Lung (tissue), 12 donors: ENCODE results near the gene CCDC136. TPM values are rescaled to one million over a fixed set of nuclear protein-coding genes. Genes with fewer than 3 reads are reported as not detected.

Experiments
- ATAC-seq: fragments of 200-7000 bp; cut with Tn5 transposase; one replicate; pipeline ENCODE4 v1.9.1; 2020; ENCODE audit warnings: moderate number of reproducible peaks; ENCODE audit not compliant: insufficient read depth, low FRiP score
- DNase-seq, 3 donors: peaks; one replicate each; pipeline ENCODE4 v3.0.0-alpha.2; 2013 to 2017
- H3K27ac ChIP-seq, 2 donors: one replicate each; pipeline ENCODE4 v1.5.1; 2013; ENCODE audit warnings: mild to moderate bottlenecking in 2 of 2, moderate library complexity in 2 of 2, control low read depth in 1 of 2, inconsistent platforms in 1 of 2, low read depth in 1 of 2, low read length in 1 of 2
- H3K27me3 ChIP-seq, 3 donors: one replicate each; pipeline ENCODE4 v1.5.1; 2013; ENCODE audit warnings: low read length in 2 of 3; ENCODE audit not compliant: control insufficient read depth in 3 of 3, insufficient read depth in 3 of 3
- H3K36me3 ChIP-seq, 4 donors: one replicate each; pipeline ENCODE4 v1.5.1; 2013; ENCODE audit warnings: low read length in 4 of 4, mild to moderate bottlenecking in 1 of 4, moderate library complexity in 1 of 4; ENCODE audit not compliant: control insufficient read depth in 4 of 4, insufficient read depth in 4 of 4
- H3K4me1 ChIP-seq, 5 donors: one replicate each; pipeline ENCODE4 v1.5.1; 2013; ENCODE audit warnings: low read length in 5 of 5, mild to moderate bottlenecking in 2 of 5, moderate library complexity in 1 of 5; ENCODE audit not compliant: control insufficient read depth in 5 of 5, insufficient read depth in 5 of 5
- H3K4me3 ChIP-seq: one replicate; pipeline ENCODE4 v1.5.1; 2013; ENCODE audit warnings: mild to moderate bottlenecking, control low read depth, moderate library complexity
- H3K9ac ChIP-seq, 2 donors: one replicate each; pipeline ENCODE4 v1.5.1; 2013; ENCODE audit warnings: low read length in 2 of 2, control low read depth in 1 of 2; ENCODE audit not compliant: insufficient read depth in 1 of 2
- H3K9me3 ChIP-seq, 4 donors: one replicate each; pipeline ENCODE4 v1.5.1; 2013; ENCODE audit warnings: low read length in 3 of 4, mild to moderate bottlenecking in 1 of 4, moderate library complexity in 1 of 4; ENCODE audit not compliant: control insufficient read depth in 4 of 4, insufficient read depth in 3 of 4
- WGBS, 2 donors: extraction: QIAGEN DNeasy Blood & Tissue Kit; methylation state at CpG; one replicate each; pipeline ENCODE4 v1.1.7; 2013; 5-methylcytosine and 5-hydroxymethylcytosine counted together
- polyA plus RNA-seq, 2 donors: library from polyadenylated mRNA; stranded (reverse); fragments of 200-250 nt; gene quantifications; one replicate each; pipeline ENCODE4 v1.2.1, GENCODE V29; 2013
- total RNA-seq, 2 donors: library from RNA; depleted of rRNA in 1 of 2; stranded (reverse); fragments of >200 nt in 1 of 2; gene quantifications; one replicate each; pipeline ENCODE4 v1.2.1, GENCODE V29; 2014 to 2021
- TF ChIP-seq, protein P1 (sequence below): IDR thresholded peaks from 2 replicates; pipeline ENCODE4 v1.5.1; 2012; ENCODE audit warnings: mild to moderate bottlenecking; ENCODE audit errors: control extremely low read depth, extremely low read depth
- donor health status: control.
- donor health status: control.
- donor health status: Bipolar disorder and iron deficiency.
- donor health status: healthy.
- donor health status: DM: yes; HTN: yes; CAD: no.

CCDC136 gene
- total and polyA plus RNA-seq, 4 donors, result 0.70 to 6.4 (median 1.7) TPM

DNA sequence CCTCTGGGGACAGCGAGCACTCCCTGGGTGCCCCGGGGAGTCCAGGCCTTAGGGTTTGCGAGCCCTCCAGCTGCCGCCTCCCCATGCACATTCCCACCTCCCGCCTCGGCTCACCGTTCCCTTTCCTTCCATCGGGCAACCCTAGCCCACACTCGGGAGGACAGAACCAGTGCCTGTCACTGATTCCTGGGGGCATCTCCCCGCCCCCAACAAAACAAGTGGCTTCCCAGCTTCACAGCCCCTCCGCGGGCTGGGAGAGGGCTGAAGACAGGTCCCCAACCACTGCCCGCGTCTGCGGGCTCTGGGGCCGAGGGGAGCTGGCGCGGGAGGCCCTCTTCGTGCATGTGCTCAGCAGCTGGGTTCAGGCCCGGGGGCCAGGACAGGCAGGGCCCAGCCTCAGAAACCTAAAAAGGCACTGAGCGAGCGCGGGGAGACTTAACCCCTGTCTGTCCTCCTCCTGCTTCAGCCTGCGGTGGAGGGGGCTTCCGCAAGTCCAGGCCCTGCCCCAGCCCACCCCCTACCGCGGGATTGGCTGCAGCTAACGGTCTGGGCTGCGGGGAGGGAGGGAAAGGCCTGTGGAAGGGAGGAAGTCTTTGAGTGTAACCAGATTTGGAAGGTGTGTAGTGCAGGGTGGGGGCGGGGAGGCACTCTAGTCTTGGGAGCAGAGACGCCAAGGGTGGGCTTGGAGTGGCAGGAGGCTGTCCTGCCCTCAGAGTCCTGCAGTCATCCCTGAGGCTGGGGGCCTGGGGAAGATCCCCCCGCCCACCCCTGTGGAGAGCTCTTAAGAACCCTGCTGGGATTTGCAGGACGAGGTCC lies 39.6 kb downstream of the CCDC136 start:
- Histone ChIP-seq H3K9ac (no peak overlapping the region), H3K27ac (peak overlapping the region in 1 of 2 donors; percentile 93), H3K4me1 (peaks cover 0 to 45% (median 14%) of the 10 kb centered on the region in 5 donors), H3K36me3 (peaks cover 0 to 2% (median 0%) of the 10 kb centered on the region in 4 donors), H3K27me3 (peaks cover 0 to 5% (median 0%) of the 10 kb centered on the region in 3 donors), H3K9me3 (no peaks in the 10 kb centered on the region), H3K4me3 (peak overlapping the region; percentile 12)
- TF ChIP-seq, protein P1, sequence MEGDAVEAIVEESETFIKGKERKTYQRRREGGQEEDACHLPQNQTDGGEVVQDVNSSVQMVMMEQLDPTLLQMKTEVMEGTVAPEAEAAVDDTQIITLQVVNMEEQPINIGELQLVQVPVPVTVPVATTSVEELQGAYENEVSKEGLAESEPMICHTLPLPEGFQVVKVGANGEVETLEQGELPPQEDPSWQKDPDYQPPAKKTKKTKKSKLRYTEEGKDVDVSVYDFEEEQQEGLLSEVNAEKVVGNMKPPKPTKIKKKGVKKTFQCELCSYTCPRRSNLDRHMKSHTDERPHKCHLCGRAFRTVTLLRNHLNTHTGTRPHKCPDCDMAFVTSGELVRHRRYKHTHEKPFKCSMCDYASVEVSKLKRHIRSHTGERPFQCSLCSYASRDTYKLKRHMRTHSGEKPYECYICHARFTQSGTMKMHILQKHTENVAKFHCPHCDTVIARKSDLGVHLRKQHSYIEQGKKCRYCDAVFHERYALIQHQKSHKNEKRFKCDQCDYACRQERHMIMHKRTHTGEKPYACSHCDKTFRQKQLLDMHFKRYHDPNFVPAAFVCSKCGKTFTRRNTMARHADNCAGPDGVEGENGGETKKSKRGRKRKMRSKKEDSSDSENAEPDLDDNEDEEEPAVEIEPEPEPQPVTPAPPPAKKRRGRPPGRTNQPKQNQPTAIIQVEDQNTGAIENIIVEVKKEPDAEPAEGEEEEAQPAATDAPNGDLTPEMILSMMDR, result no peak
- 8 to 15% methylated on average over 25 to 33 of the region's 33 CpGs for WGBS, 2 donors
- ATAC-seq (no peak), DNase-seq (peak; percentile 75 to 84 (median 79))

DNA sequence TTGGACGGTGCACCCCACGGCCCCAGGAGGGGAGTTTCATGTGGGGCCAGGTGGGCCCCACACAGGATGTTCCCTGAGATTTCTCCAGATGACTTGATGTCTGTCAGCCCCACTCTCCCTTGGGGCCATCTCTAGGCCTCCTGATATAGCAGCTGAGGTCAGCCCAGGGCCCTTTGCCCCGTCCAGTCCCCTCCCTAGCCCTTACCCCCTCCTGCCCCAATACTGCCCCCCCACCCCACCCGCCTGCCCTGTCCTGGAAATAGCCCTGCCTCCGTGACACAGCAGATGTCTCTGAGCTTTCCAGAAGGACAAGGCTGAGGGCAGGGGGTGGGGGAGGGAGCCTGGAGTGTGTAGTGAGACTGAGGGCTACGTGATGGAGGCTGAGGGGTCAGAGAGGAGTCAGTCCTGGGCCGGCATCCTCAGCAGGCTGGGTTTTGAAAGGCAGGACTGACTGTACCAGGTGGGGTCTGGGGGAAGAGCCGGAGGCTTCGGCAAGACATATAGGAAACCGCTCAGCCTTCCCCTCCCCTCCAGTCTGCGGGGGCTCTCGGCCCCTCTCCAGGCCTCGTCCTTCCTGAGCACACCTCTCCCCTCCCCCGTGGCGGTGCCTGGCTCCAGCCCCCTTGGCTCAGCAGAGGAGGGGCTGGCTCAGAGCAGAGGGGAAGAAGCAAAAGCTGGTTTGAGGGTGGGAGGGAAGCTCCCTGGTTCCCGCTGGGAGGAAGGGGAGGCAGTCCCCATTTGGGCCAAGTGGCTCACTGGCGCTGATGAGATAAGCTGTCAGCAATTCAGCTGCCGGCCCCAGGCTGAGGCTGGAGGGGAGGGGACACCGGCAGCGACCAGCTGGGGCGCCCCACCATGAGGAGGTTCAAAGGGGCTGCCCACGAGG lies 40.5 kb downstream of the CCDC136 start:
- Histone ChIP-seq H3K27me3 (peaks cover 0 to 5% (median 0%) of the 10 kb centered on the region in 3 donors), H3K27ac (peak overlapping the region in 1 of 2 donors; percentile 93), H3K9ac (peak overlapping the region in 1 of 2 donors; percentile 72), H3K4me1 (peaks cover 0 to 45% (median 14%) of the 10 kb centered on the region in 5 donors), H3K4me3 (peak overlapping the region; percentile 12), H3K36me3 (peaks cover 0 to 2% (median 0%) of the 10 kb centered on the region in 4 donors), H3K9me3 (no peaks in the 10 kb centered on the region)
- ATAC-seq, result no peak
- DNase-seq, result peak; percentile 80 to 86 (median 84)
- WGBS, 2 donors, result 7 to 18% methylated on average over 19 to 22 of the region's 22 CpGs
- TF ChIP-seq, protein P1, result no peak

DNA sequence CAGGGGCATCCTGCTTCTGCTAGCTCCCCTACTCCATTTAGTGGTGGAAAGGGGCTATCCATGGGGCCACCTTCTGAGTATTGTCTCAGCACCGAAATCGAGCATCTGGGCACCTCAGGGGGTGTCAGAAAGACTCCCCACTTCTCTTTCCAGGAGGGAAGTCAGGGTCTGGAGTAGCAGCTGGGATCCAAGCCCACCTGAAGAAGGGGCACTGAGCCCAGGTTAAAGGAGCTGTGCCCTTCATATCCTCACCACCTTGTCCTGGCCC lies 41.0 kb downstream of the CCDC136 start:
- peak overlapping the region in 1 of 2 donors; percentile 71 for H3K27ac ChIP-seq
- peak overlapping the region in 1 of 2 donors; percentile 72 for H3K9ac ChIP-seq
- TF ChIP-seq, protein P1, result no peak
- H3K27me3 ChIP-seq, result peaks cover 0 to 5% (median 0%) of the 10 kb centered on the region in 3 donors
- H3K36me3 ChIP-seq, result peaks cover 0 to 5% (median under 1%) of the 10 kb centered on the region in 4 donors
- WGBS, 2 donors, result 15 to 35% methylated on average over 2 of the region's 2 CpGs
- H3K9me3 ChIP-seq, result no peaks in the 10 kb centered on the region
- ATAC-seq (no peak), DNase-seq (no peak)
- H3K4me1 ChIP-seq, result peaks cover 0 to 44% (median 14%) of the 10 kb centered on the region in 5 donors
- H3K4me3 ChIP-seq, result no peak overlapping the region
